GM13976 (cell line): ENCODE results near the gene ZNF419.
"Not testable (repeated sequence)": the region's sequence is repeated elsewhere in the genome, so short reads cannot be mapped to it uniquely, and the experiment has no call there.

ENCODE experiments used
- DNase-seq: peaks from one replicate; pipeline ENCODE4 v3.0.0; 2012; ENCODE audit warnings: low spot score
- CTCF ChIP-seq: IDR thresholded peaks from 2 replicates; pipeline ENCODE4 v1.5.1; 2012; ENCODE audit warnings: borderline replicate concordance, mild to moderate bottlenecking; ENCODE audit not compliant: insufficient read depth; ENCODE audit errors: extremely low read depth, missing control alignments, control extremely low read depth
- in situ Hi-C: fragments of 300-500 bp; cut with MboI; formaldehyde crosslinking; loops from one replicate; pipeline ENCODE4 v1.12.0; 2022; ENCODE audit warnings: low sequenced_read_pairs, mixed read lengths, inconsistent platforms; ENCODE audit not compliant: unreplicated experiment

ZNF419 gene

GRCh38 chr19:57465680-57466381 lies 21.7 kb upstream of the ZNF419 start:
- TF ChIP-seq CTCF = peak; percentile 44
- in situ Hi-C loops = no loop called here
- peak; percentile 37 for DNase-seq

- no peak for DNase-seq
- no peak for TF ChIP-seq CTCF
- in situ Hi-C loops = no loop called here
Measured at GRCh38 chr19:57466489-57466888, 21.1 kb upstream of the ZNF419 start.

GRCh38 chr19:57473646-57474045 lies 13.9 kb upstream of the ZNF419 start:
- in situ Hi-C loops = no loop called here
- no peak for TF ChIP-seq CTCF
- no peak for DNase-seq

GRCh38 chr19:57477191-57478008 lies 10.2 kb upstream of the ZNF419 start, which contains the start of gene ZNF772:
Gene ZNF772 (minus strand): TSS chr19:57477566. CDS start chr19:57477309, 257 bp downstream.
- in situ Hi-C loops = no loop called here
- DNase-seq = peak; percentile 92
- TF ChIP-seq CTCF = peak; percentile 55

DNA sequence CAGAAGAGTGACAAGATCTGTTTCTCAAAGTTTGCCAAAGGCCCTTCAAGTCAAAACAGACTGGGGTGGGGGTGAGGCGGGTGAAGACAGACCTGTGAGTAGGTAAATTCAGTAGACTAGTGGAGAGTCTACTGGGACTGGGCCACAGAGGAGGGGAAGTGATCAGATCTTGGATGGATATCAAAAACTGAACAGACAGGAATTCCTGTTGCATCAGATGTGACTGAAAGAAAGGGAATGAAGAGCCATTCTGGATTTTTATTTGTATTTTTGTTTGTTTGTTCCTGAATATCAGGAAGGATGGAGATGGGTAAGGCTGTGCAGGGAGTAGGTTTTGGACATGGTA lies 722 bp downstream of the ZNF419 start:
- in situ Hi-C loops, DNase-seq: not testable (repeated sequence)

DNA sequence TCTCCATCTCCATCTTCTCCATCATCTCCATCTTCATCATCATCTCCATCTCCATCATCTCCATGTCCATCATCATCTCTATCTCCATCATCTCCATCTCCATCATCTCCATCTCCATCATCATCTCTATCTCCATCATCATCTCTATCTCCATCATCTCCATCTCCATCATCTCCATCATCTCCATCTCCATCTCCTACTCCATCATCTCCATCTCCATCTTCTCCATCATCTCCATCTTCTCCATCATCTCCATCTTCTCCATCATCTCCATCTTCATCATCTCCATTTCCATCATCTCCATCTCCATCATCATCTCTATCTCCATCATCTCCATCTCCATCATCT lies 11.8 kb downstream of the ZNF419 start:
- in situ Hi-C loops, DNase-seq: not testable (repeated sequence)

GRCh38 chr19:57499680-57500395 lies 12.3 kb downstream of the ZNF419 start, which contains the start of gene ZNF773:
Gene ZNF773 (plus strand): TSS chr19:57499938. CDS start chr19:57500081, 143 bp downstream.
- in situ Hi-C loops = not testable (repeated sequence)
- DNase-seq = peak; percentile 95

DNA sequence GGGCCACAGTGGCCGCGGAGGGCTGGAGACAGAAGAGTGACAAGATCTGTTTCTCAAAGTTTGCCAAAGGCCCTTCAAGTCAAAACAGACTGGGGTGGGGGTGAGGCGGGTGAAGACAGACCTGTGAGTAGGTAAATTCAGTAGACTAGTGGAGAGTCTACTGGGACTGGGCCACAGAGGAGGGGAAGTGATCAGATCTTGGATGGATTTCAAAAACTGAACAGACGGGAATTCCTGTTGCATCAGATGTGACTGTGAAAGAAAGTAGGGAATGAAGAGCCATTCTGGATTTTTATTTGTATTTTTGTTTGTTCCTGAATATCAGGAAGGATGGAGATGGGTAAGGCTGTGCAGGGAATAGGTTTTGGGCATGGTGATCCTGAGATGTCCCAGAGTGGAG lies 12.8 kb downstream of the ZNF419 start:
- DNase-seq, in situ Hi-C loops: not testable (repeated sequence)

GRCh38 chr19:57506163-57506562 lies 18.6 kb downstream of the ZNF419 start:
- no peak for TF ChIP-seq CTCF
- in situ Hi-C loops = no loop called here

More at GRCh38 chr19:57506163-57506562, 18.6 kb downstream of the ZNF419 start:
- DNase-seq = no peak
